ENCODE data around the gene EHMT2.
A peak's percentile ranks its signal among the peaks of the same experiment; 100 is the strongest.
"Not testable (repeated sequence)": the region's sequence is repeated elsewhere in the genome, so short reads cannot be mapped to it uniquely, and the experiment has no call there.

Gene EHMT2

GRCh38 chr6:31870385-31870921 is 27.0 kb downstream of the EHMT2 start:
- DNase-seq (ENCODE audit: low read depth): no peak

DNA sequence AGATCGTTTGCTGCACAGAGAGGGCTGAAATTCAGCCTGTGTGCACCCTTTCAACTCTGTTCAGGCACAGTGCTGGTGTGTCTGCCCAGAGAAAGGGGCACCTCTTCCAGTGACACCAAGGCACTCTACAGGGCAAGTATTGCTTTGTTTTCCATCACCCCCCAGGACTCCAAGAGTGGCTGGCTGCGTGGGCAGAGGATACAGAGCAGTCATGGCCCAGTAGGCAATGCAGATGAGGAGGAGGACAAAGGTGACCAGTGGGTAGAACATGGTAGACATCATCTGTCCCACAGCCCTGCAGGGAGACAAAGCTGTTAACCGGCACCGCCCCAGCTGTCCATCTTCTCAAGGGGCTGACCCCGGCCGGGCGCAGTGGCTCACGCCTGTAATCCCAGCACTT is 28.2 kb downstream of the EHMT2 start:
- no peak for DNase-seq (ENCODE audit: low read depth)

- not testable (repeated sequence) for DNase-seq (ENCODE audit: low read depth)
These were observed 28.9 kb downstream of the EHMT2 start for GRCh38 chr6:31868658-31868971.

DNA sequence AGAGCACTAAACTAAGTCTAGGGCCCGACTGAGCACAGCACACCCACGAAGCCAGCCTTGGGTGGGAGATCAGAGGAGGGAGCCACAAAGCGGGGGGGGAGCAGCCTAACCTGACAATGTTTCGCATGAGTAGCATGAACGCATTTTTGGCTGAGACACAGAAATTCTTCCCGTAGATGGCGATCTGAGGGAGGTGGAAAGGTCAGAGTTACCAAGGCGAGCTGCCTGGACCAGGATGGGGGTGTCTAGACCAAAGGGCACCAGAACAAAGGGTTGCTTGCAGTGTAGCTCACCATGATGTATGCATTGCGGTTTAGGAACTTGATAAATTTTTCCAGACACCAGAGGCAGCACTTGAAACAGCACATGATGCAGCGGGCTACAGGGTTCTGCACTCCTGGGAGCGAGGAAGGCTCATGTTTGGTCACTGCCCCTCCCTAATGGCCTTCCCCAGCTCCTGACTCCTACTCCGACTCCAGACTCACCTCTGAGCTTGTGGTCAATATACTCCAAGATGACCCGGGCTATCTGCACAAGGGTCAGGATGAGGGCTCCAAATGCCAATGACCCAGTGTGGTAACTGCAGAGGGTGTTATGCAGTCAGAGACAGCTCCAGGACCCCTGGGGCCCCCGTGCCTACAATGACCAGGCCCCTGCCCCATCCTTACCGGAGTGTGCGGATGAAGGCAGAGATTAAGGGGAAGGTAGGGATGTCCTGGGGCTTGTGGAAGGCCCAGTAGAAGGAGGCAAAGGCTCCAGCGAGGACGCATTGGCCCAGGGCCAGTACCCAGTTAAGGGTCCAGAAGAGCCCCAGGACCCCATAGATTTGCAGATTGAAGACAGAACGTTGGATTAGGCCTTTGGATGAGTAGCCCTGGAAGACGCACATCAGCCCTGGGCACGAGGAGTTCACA is 32.0 kb downstream of the EHMT2 start:
- DNase-seq (ENCODE audit: low read depth): no peak

DNA sequence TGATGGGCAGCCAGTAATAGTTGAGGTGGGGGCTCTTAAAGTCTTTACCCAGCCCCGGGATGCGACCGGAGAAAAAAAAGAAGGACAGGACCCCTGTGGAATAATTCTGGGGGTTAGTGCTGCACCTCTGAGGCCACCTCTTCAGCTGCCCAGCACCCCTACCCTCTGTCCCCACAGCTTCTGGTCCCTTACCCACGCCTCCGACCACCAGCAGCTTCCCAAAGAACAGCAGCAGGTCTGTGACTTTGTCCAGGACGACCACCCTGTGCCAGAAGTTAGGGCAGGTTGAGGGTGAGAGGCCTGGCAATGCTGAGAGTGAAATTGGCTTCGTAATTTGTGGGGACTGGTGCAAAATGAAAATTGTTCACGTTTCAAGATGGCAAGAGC is 32.7 kb downstream of the EHMT2 start:
- DNase-seq (ENCODE audit: low read depth): no peak

GRCh38 chr6:31864123-31864562 is 33.4 kb downstream of the EHMT2 start:
- DNase-seq (ENCODE audit: low read depth): not testable (repeated sequence)

- peak; percentile 98 for DNase-seq (ENCODE audit: low read depth)
These were observed 34.9 kb downstream of the EHMT2 start, which contains the start of gene NEU1 for GRCh38 chr6:31862344-31863235. Gene NEU1, minus strand, starts transcription at chr6:31862821. Its CDS starts 45 bp downstream, at chr6:31862776.

DNA sequence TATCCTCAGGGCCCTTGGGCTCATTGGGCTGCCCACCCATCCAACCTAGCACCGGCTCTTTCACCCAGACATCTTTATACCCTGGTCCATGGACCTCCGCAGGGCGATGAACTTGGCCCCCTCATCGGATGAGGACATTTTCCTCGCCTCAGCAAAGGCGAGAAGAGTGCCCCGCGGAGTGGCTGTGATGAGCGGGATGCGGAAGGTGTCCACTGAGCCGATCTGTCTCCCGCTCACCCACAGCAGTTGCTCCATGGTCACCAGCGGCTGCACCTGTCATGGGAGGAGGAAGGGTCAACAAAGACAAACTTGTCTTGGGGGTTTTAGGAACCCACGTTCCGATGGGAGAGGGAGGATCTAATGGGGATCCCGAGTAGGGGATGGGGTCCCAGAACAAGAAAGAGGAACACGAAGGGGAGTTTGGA is 35.6 kb downstream of the EHMT2 start:
- no peak for DNase-seq (ENCODE audit: low read depth)

GRCh38 chr6:31861150-31861549 is 36.3 kb downstream of the EHMT2 start:
- DNase-seq (ENCODE audit: low read depth): no peak

DNA sequence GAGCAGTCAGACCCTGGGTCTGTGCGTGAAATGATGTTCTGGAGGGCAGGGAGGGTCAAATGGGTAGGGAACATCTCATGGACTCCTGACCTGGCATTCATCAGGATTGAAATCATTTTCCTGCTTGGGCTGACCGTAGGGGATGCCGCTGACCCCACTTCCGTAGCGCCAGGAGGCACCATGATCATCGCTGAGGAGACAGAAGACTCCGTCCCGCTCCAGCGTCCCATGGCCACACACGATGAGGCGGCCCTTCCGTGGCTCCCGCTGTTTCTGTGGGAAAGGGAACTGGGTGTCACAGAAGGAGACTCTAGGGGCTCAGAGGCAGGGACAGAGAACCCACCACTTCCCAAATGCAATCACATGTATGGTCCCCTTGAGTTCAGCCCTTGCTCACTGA is 37.1 kb downstream of the EHMT2 start:
- no peak for DNase-seq (ENCODE audit: low read depth)

- DNase-seq (ENCODE audit: low read depth): no peak
These were observed 37.6 kb downstream of the EHMT2 start for GRCh38 chr6:31859923-31860322.

DNA sequence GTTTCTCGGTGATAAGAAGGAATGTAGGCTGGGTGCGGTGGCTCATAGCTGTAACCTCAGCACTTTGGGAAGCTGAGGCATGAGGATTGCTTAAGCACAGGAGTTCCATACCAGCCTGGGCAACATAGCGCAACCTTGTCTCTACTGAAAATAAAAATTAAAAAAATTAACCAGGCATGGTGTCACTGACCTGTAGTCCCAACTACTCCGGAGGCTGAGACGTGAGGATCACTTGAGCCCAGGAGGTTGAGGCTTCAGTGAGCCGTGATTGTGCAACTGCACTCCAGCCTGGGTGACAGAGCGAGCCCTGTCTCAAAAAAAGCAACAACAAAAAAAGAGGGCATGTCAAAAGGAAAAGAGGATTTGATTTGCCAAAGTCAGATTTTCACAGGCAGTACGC is 38.8 kb downstream of the EHMT2 start:
- DNase-seq (ENCODE audit: low read depth): no peak

GRCh38 chr6:31857774-31858173 is 39.7 kb downstream of the EHMT2 start:
- not testable (repeated sequence) for DNase-seq (ENCODE audit: low read depth)

DNA sequence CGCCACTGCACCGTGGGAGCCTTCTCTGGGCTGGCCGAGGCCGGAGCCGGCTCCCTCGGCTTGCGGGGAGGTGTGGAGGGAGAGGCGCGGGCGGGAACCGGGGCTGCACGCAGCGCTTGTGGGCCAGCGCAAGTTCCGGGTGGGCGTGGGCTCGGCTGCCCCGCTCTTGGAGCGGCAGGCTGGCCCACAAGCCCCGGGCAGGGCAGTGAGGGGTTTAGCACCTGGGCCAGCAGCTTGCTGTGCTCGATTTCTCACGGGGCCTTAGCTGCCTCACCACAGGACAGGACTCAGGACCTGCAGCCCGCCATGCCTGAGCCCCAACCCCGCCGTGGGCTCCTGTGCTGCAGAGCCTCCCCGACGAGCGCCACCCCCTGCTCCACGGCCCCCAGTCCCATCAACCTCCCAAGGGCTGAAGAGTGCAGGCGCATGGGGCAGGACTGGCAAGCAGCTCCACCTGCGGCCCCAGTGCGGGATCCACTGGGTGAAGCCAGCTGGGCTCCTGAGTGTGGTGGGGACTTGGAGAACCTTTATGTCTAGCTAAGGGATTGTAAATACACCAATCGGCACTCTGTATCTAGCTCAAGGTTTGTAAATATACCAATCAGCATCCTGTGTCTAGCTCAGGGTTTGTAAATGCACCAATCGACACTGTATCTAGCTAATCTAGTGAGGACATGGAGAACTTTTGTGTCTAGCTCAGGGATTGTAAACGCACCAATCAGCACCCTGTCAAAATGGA is 45.3 kb downstream of the EHMT2 start:
- not testable (repeated sequence) for DNase-seq (ENCODE audit: low read depth)

DNA sequence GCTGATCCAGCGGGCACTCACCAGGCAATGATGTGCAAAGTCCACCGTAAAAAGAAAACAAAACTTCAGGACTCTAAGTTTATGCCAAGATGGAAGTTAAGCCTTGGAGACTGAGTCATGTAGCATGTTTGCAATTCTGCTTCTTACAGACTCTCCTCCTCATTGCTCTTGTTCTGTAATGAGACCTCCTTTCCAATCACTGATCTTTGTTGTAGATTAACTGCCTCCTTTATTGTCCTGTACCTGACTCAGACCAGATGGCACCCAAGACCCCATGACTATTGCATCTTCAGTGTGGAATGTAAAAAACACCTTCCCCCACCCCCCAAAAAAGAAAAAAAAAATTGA is 46.0 kb downstream of the EHMT2 start:
- DNase-seq (ENCODE audit: low read depth): no peak

GRCh38 chr6:31850765-31851484 is 46.6 kb downstream of the EHMT2 start:
- no peak for DNase-seq (ENCODE audit: low read depth)

DNA sequence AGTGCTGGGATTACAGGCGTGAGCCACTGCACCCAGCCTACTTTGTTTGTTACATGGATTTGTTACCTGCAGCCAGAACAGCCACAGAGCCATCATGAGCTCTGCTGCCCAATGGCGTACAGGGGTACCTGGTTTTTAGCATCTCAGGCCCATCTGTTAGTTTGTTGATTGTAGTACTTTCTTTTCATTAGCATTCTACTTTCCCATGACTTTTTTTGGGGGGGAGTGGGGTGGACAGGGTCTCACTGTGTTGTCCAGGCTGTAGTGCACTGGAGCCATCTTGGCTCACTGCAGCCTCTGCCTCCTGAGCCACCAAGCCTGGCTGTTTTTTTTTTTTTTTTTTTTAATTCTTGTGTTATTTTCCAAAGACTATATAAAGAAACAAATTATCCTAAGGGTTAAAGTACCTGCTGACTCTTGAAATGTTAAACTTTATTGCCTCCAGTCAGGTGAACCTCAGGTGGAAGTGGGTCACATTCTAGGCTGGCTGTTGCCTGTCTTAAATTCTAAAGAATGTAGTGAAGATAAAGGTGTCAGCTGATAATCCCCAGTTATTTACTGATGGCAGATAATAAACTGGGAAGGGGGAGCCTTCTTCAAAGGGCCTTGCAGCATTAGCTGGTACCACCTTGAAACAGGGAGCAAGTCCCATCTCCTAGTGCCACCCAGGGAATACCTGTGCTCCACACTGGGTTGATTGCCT is 50.1 kb downstream of the EHMT2 start:
- no peak for DNase-seq (ENCODE audit: low read depth)

- DNase-seq (ENCODE audit: low read depth): no peak
These were observed 53.0 kb downstream of the EHMT2 start for GRCh38 chr6:31844507-31844906.

DNA sequence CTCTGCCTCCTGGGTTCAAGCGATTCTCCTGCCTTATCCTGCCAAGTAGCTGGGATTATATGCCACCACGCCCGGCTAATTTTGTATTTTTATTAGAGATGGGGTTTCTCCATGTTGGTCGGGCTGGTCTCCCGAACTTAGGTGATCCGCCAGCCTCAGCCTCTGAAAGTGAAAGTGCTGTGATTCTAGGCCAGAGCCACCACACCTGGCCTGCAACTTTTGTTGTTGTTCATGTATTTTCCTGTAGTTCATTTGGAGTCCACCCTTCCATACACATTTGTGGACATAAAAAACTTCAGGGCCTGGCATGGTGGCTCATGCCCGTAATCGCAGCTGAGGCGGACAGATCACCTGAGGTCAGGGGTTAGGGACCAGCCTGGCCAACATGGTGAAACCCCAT is 55.4 kb downstream of the EHMT2 start:
- no peak for DNase-seq (ENCODE audit: low read depth)

GRCh38 chr6:31839779-31840126 is 57.7 kb downstream of the EHMT2 start:
- not testable (repeated sequence) for DNase-seq (ENCODE audit: low read depth)

DNA sequence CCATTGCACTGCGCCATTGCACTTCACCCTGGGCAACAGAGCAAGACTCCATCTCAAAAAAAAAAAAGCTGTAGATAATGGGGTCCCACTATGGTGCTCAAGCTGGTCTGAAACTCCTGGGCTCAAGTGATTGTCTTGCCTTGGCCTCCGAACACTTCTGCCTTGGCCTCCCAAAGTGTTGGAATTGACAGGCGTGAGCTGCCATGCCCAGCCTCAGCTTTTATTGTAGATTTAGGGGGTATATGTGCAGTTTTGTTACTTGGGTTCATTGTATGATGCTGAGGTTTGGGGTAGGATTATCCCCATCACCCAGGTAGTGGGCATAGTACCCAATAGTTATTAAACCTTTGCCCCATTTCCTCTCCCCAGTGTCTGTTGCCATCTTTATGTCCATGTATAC is 58.5 kb downstream of the EHMT2 start:
- no peak for DNase-seq (ENCODE audit: low read depth)
